ENCODE data around the gene SLC35B2. TPM values are rescaled to one million over a fixed set of nuclear protein-coding genes. Genes with fewer than 3 reads are reported as not detected.

SLC35B2 gene
- total and polyA plus RNA-seq, 9 of the 15 experiments (the other 6 are each of a cell fraction or from before 2014, with no cell fraction given): 14.5 to 59.1 (median 47.1) TPM

GRCh38 chr6:44237021-44237812, 20.1 kb downstream of the SLC35B2 start (continued):
- TF ChIP-seq, protein P1, sequence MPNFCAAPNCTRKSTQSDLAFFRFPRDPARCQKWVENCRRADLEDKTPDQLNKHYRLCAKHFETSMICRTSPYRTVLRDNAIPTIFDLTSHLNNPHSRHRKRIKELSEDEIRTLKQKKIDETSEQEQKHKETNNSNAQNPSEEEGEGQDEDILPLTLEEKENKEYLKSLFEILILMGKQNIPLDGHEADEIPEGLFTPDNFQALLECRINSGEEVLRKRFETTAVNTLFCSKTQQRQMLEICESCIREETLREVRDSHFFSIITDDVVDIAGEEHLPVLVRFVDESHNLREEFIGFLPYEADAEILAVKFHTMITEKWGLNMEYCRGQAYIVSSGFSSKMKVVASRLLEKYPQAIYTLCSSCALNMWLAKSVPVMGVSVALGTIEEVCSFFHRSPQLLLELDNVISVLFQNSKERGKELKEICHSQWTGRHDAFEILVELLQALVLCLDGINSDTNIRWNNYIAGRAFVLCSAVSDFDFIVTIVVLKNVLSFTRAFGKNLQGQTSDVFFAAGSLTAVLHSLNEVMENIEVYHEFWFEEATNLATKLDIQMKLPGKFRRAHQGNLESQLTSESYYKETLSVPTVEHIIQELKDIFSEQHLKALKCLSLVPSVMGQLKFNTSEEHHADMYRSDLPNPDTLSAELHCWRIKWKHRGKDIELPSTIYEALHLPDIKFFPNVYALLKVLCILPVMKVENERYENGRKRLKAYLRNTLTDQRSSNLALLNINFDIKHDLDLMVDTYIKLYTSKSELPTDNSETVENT (CRISPR knock-in tag; IDR thresholded peaks at IDR 0.05): peak; percentile 58; the same call in 1 of the 2 replicates
- no peak for TF ChIP-seq TCF3 (CRISPR knock-in tag; IDR thresholded peaks at IDR 0.05)
- TF ChIP-seq NFE2 (IDR thresholded peaks at IDR 0.05; ENCODE audit: low read depth): peak; percentile 42
- TF ChIP-seq ZNF217 (CRISPR knock-in tag; IDR thresholded peaks at IDR 0.05): no peak
- TF ChIP-seq ZNF511 (CRISPR knock-in tag; IDR thresholded peaks at IDR 0.05): no peak
- TF ChIP-seq, protein P2, sequence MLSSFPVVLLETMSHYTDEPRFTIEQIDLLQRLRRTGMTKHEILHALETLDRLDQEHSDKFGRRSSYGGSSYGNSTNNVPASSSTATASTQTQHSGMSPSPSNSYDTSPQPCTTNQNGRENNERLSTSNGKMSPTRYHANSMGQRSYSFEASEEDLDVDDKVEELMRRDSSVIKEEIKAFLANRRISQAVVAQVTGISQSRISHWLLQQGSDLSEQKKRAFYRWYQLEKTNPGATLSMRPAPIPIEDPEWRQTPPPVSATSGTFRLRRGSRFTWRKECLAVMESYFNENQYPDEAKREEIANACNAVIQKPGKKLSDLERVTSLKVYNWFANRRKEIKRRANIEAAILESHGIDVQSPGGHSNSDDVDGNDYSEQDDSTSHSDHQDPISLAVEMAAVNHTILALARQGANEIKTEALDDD (IDR thresholded peaks at IDR 0.05): 0 out of 2 replicates have a peak, but pooled peaks have one; percentile 51
- peak; percentile 91 to 98 for TF ChIP-seq FOXA3 (CRISPR knock-in tag; conservative IDR thresholded peaks at IDR 0.05 in 1 of 2, IDR thresholded peaks at IDR 0.05 in 1 of 2)
- no peak for TF ChIP-seq CCNT2 (IDR thresholded peaks at IDR 0.05; ENCODE audit: borderline replicate concordance, extremely low read depth, insufficient read length, low read depth, low read length)
- TF ChIP-seq, protein P3, sequence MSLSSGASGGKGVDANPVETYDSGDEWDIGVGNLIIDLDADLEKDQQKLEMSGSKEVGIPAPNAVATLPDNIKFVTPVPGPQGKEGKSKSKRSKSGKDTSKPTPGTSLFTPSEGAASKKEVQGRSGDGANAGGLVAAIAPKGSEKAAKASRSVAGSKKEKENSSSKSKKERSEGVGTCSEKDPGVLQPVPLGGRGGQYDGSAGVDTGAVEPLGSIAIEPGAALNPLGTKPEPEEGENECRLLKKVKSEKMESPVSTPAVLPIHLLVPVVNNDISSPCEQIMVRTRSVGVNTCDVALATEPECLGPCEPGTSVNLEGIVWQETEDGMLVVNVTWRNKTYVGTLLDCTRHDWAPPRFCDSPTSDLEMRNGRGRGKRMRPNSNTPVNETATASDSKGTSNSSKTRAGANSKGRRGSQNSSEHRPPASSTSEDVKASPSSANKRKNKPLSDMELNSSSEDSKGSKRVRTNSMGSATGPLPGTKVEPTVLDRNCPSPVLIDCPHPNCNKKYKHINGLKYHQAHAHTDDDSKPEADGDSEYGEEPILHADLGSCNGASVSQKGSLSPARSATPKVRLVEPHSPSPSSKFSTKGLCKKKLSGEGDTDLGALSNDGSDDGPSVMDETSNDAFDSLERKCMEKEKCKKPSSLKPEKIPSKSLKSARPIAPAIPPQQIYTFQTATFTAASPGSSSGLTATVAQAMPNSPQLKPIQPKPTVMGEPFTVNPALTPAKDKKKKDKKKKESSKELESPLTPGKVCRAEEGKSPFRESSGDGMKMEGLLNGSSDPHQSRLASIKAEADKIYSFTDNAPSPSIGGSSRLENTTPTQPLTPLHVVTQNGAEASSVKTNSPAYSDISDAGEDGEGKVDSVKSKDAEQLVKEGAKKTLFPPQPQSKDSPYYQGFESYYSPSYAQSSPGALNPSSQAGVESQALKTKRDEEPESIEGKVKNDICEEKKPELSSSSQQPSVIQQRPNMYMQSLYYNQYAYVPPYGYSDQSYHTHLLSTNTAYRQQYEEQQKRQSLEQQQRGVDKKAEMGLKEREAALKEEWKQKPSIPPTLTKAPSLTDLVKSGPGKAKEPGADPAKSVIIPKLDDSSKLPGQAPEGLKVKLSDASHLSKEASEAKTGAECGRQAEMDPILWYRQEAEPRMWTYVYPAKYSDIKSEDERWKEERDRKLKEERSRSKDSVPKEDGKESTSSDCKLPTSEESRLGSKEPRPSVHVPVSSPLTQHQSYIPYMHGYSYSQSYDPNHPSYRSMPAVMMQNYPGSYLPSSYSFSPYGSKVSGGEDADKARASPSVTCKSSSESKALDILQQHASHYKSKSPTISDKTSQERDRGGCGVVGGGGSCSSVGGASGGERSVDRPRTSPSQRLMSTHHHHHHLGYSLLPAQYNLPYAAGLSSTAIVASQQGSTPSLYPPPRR (CRISPR knock-in tag; IDR thresholded peaks at IDR 0.05; ENCODE audit: borderline replicate concordance): no peak
- TF ChIP-seq ZNF263 (CRISPR knock-in tag; IDR thresholded peaks at IDR 0.05; ENCODE audit: borderline replicate concordance): peak; percentile 89
- peak; percentile 49; the same call in 1 of the 2 replicates for TF ChIP-seq GATAD2A (IDR thresholded peaks at IDR 0.05)
- TF ChIP-seq, protein P4, sequence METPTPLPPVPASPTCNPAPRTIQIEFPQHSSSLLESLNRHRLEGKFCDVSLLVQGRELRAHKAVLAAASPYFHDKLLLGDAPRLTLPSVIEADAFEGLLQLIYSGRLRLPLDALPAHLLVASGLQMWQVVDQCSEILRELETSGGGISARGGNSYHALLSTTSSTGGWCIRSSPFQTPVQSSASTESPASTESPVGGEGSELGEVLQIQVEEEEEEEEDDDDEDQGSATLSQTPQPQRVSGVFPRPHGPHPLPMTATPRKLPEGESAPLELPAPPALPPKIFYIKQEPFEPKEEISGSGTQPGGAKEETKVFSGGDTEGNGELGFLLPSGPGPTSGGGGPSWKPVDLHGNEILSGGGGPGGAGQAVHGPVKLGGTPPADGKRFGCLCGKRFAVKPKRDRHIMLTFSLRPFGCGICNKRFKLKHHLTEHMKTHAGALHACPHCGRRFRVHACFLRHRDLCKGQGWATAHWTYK (CRISPR knock-in tag; IDR thresholded peaks at IDR 0.05): no peak
- TF ChIP-seq FOS (IDR thresholded peaks at IDR 0.05; ENCODE audit: extremely low read depth, insufficient read length): peak; percentile 13
- 0 out of 2 replicates have a peak, but pooled peaks have one; percentile 12 for TF ChIP-seq SMARCA5 (IDR thresholded peaks at IDR 0.05)
- peak; percentile 83 for TF ChIP-seq FOSL1 (tag; conservative IDR thresholded peaks at IDR 0.05)
- TF ChIP-seq KDM1A (IDR thresholded peaks at IDR 0.05): 0 out of 4 replicates have a peak, but pooled peaks of 1 of the 2 experiments have one; percentile 10

Measured in K562 (cell line).